Osteocyte (in vitro differentiated cells): Measurements from ENCODE around the gene ASF1B. TPM values are rescaled to one million over a fixed set of nuclear protein-coding genes. Genes with fewer than 3 reads are reported as not detected.
A peak's percentile ranks its signal among the peaks of the same experiment; 100 is the strongest.

Source experiments
- DNase-seq: peaks from one replicate; pipeline ENCODE4 v3.0.0; 2021; ENCODE audit warnings: mixed read lengths; ENCODE audit not compliant: unreplicated experiment; ENCODE audit errors: extremely low spot score
- H3K27ac Mint-ChIP-seq: one replicate; pipeline ENCODE4 v1.8.0; 2021; ENCODE audit warnings: mild to moderate bottlenecking, mixed read lengths; ENCODE audit not compliant: unreplicated experiment
- H3K27me3 Mint-ChIP-seq: one replicate; pipeline ENCODE4 v1.8.0; 2021; ENCODE audit warnings: mixed read lengths; ENCODE audit not compliant: unreplicated experiment
- H3K36me3 Mint-ChIP-seq: one replicate; pipeline ENCODE4 v1.8.0; 2021; ENCODE audit warnings: mixed read lengths; ENCODE audit not compliant: unreplicated experiment
- H3K4me1 Mint-ChIP-seq: one replicate; pipeline ENCODE4 v1.8.0; 2021; ENCODE audit warnings: mixed read lengths; ENCODE audit not compliant: unreplicated experiment
- H3K4me3 Mint-ChIP-seq: one replicate; pipeline ENCODE4 v1.8.0; 2021; ENCODE audit warnings: mild to moderate bottlenecking, moderate library complexity, mixed read lengths; ENCODE audit not compliant: unreplicated experiment
- H3K9me3 Mint-ChIP-seq: one replicate; pipeline ENCODE4 v1.8.0; 2021; ENCODE audit warnings: mixed read lengths; ENCODE audit not compliant: unreplicated experiment
- CTCF ChIP-seq: fragments of 200-600 bp; sonication (generic); IDR thresholded peaks from 2 replicates; pipeline ENCODE4 v1.5.0; 2021; ENCODE audit warnings: antibody characterized with exemption, mild to moderate bottlenecking, moderate library complexity
- total RNA-seq: library from RNA; stranded (reverse); gene quantifications from 2 replicates; pipeline ENCODE4 v1.2.1, GENCODE V29; 2021

The ASF1B gene
- total RNA-seq, 1 donor from 2014 or later: 4.5 TPM

GRCh38 chr19:14085309-14085995 is 50.9 kb downstream of the ASF1B start, which contains the start of gene C19orf67:
Gene C19orf67, minus strand, starts transcription at chr19:14085783. Its CDS starts 156 bp downstream, at chr19:14085627.
- Mint-ChIP-seq H3K9me3 (no peaks in the 10 kb centered on the region), H3K4me3 (no peak within 1 kb of the TSS), H3K27ac (no peak within 1 kb of the TSS), H3K4me1 (peaks cover 20% of the 10 kb centered on the region), H3K36me3 (peaks cover 11% of the 10 kb centered on the region), H3K27me3 (no peaks in the 10 kb centered on the region)
- DNase-seq: no peak
- TF ChIP-seq CTCF: no peak

- Mint-ChIP-seq H3K36me3 (peaks cover 2% of the 10 kb centered on the region), H3K27ac (no peak overlapping the region), H3K27me3 (no peaks in the 10 kb centered on the region), H3K4me3 (peak overlapping the region; percentile 97), H3K4me1 (peaks cover 21% of the 10 kb centered on the region), H3K9me3 (no peaks in the 10 kb centered on the region)
- no peak for DNase-seq
- no peak for TF ChIP-seq CTCF
Measured at GRCh38 chr19:14082675-14082960, 53.8 kb downstream of the ASF1B start.

GRCh38 chr19:14081797-14082674 is 54.4 kb downstream of the ASF1B start:
- peaks cover 21% of the 10 kb centered on the region for H3K4me1 Mint-ChIP-seq
- H3K36me3 Mint-ChIP-seq: peaks cover 2% of the 10 kb centered on the region
- no peak for DNase-seq
- peak overlapping the region; percentile 98 for H3K27ac Mint-ChIP-seq
- no peak for TF ChIP-seq CTCF
- no peaks in the 10 kb centered on the region for H3K27me3 Mint-ChIP-seq
- H3K4me3 Mint-ChIP-seq: peak overlapping the region; percentile 97
- no peaks in the 10 kb centered on the region for H3K9me3 Mint-ChIP-seq

GRCh38 chr19:14080887-14081796 is 55.2 kb downstream of the ASF1B start:
- Mint-ChIP-seq H3K27ac (peak overlapping the region; percentile 98), H3K9me3 (no peaks in the 10 kb centered on the region), H3K4me1 (peaks cover 21% of the 10 kb centered on the region), H3K36me3 (no peaks in the 10 kb centered on the region), H3K27me3 (no peaks in the 10 kb centered on the region), H3K4me3 (peak overlapping the region; percentile 97)
- TF ChIP-seq CTCF: no peak
- DNase-seq: peak; percentile 99
